Measurements from ENCODE around the gene PIH1D1.

GRCh38 chr19:49451430-49452181, at the start of gene PIH1D1:
- TF ChIP-seq CTCF (conservative IDR thresholded peaks at IDR 0.05; ENCODE audit: low read length) = no peak
- TF ChIP-seq EZH2phosphoT487 (IDR thresholded peaks at IDR 0.05; ENCODE audit: borderline replicate concordance) = no peak

All from Loucy (cell line).